HL-60/S4 treated with retinoic acid at 250 ng/mL for 4 days and 3 days (cell line): Measurements from ENCODE around the gene SFTPA1.
"Not testable (repeated sequence)": the region's sequence is repeated elsewhere in the genome, so short reads cannot be mapped to it uniquely, and the experiment has no call there.

Source experiments
- in situ Hi-C: fragments of 300-500 bp; cut with MboI; formaldehyde crosslinking; loops from 2 replicates; pipeline ENCODE4 v1.7.0; 2022; ENCODE audit warnings: low sequenced_read_pairs

SFTPA1 gene

GRCh38 chr10:79608505-79609375 is 2.0 kb upstream of the SFTPA1 start:
- in situ Hi-C loops: no loop called here

GRCh38 chr10:79611193-79611976 is 646 bp downstream of the SFTPA1 start:
- in situ Hi-C loops: not testable (repeated sequence)

- in situ Hi-C loops: no loop called here
These were observed 4.8 kb downstream of the SFTPA1 start for GRCh38 chr10:79615577-79615976.

- in situ Hi-C loops: no loop called here
These were observed 5.4 kb downstream of the SFTPA1 start for GRCh38 chr10:79616164-79616563.

GRCh38 chr10:79623663-79624062 is 12.9 kb downstream of the SFTPA1 start:
- in situ Hi-C loops: not testable (repeated sequence)

GRCh38 chr10:79627075-79627474 is 16.3 kb downstream of the SFTPA1 start:
- in situ Hi-C loops: no loop called here

GRCh38 chr10:79628083-79628482 is 17.3 kb downstream of the SFTPA1 start:
- in situ Hi-C loops: no loop called here

GRCh38 chr10:79628988-79629954 is 18.5 kb downstream of the SFTPA1 start:
- in situ Hi-C loops: no loop called here

- in situ Hi-C loops: no loop called here
These were observed 19.2 kb downstream of the SFTPA1 start for GRCh38 chr10:79629955-79630327.

- in situ Hi-C loops: not testable (repeated sequence)
These were observed 26.0 kb downstream of the SFTPA1 start for GRCh38 chr10:79636654-79637199.

GRCh38 chr10:79638318-79638717 is 27.6 kb downstream of the SFTPA1 start:
- in situ Hi-C loops: no loop called here

- in situ Hi-C loops: not testable (repeated sequence)
These were observed 42.0 kb downstream of the SFTPA1 start for GRCh38 chr10:79652695-79653094.

GRCh38 chr10:79663287-79663686 is 52.5 kb downstream of the SFTPA1 start:
- in situ Hi-C loops: not testable (repeated sequence)

- in situ Hi-C loops: not testable (repeated sequence)
These were observed 53.9 kb downstream of the SFTPA1 start for GRCh38 chr10:79664686-79665085.
